Measurements from ENCODE around the gene DCC. TPM values are rescaled to one million over a fixed set of nuclear protein-coding genes. Genes with fewer than 3 reads are reported as not detected.

The DCC gene
- total RNA-seq, 1 experiment from 2014 or later: 0.39 TPM

GRCh38 chr18:52764316-52764715 lies 424.3 kb downstream of the DCC start:
- H3K27me3 Mint-ChIP-seq (ENCODE audit: insufficient read depth, unreplicated experiment): no peaks in the 10 kb centered on the region
- no peak for DNase-seq
- no peaks in the 10 kb centered on the region for H3K36me3 Mint-ChIP-seq (ENCODE audit: insufficient read depth, unreplicated experiment)
- no peaks in the 10 kb centered on the region for H3K9me3 Mint-ChIP-seq (ENCODE audit: unreplicated experiment)
- Histone ChIP-seq H3K4me1 (no peaks in the 10 kb centered on the region), H3K9me3 (no peaks in the 10 kb centered on the region), H3K27me3 (replicated peaks; ENCODE audit: control insufficient read depth, insufficient read depth, low read length) (no peaks in the 10 kb centered on the region), H3K36me3 (ENCODE audit: control insufficient read depth, insufficient read depth, low read length) (no peaks in the 10 kb centered on the region), H3K4me3 (ENCODE audit: low read depth, low read length) (no peak overlapping the region)
- intact Hi-C loops (cut with micrococcal nuclease; ENCODE audit: unreplicated experiment): no loop called here
- TF ChIP-seq, protein P1, sequence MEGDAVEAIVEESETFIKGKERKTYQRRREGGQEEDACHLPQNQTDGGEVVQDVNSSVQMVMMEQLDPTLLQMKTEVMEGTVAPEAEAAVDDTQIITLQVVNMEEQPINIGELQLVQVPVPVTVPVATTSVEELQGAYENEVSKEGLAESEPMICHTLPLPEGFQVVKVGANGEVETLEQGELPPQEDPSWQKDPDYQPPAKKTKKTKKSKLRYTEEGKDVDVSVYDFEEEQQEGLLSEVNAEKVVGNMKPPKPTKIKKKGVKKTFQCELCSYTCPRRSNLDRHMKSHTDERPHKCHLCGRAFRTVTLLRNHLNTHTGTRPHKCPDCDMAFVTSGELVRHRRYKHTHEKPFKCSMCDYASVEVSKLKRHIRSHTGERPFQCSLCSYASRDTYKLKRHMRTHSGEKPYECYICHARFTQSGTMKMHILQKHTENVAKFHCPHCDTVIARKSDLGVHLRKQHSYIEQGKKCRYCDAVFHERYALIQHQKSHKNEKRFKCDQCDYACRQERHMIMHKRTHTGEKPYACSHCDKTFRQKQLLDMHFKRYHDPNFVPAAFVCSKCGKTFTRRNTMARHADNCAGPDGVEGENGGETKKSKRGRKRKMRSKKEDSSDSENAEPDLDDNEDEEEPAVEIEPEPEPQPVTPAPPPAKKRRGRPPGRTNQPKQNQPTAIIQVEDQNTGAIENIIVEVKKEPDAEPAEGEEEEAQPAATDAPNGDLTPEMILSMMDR (IDR thresholded peaks at IDR 0.05; ENCODE audit: insufficient read depth in 1 of 2, low read depth in 1 of 2, low read length in 1 of 2, severe bottlenecking in 1 of 2, unreplicated experiment in 1 of 2): no peak
- no TSS peak for BruUV-seq (replicated peaks)
- H3K27ac Mint-ChIP-seq (ENCODE audit: unreplicated experiment): no peak overlapping the region
- CTCF ChIA-PET: no interaction called here
- H3K4me3 Mint-ChIP-seq (ENCODE audit: unreplicated experiment): no peak overlapping the region
- H3K4me1 Mint-ChIP-seq (ENCODE audit: low read depth, unreplicated experiment): no peaks in the 10 kb centered on the region
- POLR2A ChIA-PET: no interaction called here

DNA sequence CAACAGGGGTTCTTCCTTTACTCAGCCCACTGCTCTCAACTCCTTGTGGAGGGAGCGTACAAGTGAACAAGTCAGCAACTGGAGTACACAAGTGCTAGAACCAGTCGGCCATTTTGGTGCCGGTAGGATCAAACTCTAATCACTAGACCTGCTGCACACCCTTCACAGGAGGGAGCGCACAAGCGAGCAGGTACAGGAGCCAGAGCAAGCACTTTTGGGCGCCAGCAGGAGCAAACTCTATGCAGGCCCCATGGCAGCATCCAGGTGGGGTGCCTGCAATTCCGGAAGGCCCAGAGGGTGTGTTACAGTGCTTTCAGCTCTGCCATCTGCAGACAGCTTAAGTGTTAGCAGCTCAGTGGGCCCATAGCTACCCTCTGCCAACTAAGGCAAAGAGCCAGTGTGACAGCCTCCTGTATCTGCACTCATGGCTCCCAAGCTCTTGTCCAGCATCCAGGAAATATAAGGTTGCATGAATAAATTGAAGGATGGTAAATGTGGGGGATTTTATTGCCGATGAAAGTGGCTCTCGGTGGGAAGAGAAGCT lies 426.1 kb downstream of the DCC start:
- POLR2A ChIA-PET: no interaction called here
- DNase-seq: no peak
- intact Hi-C loops (cut with micrococcal nuclease; ENCODE audit: unreplicated experiment): no loop called here
- no peaks in the 10 kb centered on the region for H3K36me3 ChIP-seq (ENCODE audit: control insufficient read depth, insufficient read depth, low read length)
- BruUV-seq (replicated peaks): no TSS peak
- TF ChIP-seq, protein P1 (IDR thresholded peaks at IDR 0.05; ENCODE audit: insufficient read depth in 1 of 2, low read depth in 1 of 2, low read length in 1 of 2, severe bottlenecking in 1 of 2, unreplicated experiment in 1 of 2): no peak
- Mint-ChIP-seq H3K27ac (ENCODE audit: unreplicated experiment) (no peak overlapping the region), H3K4me1 (ENCODE audit: low read depth, unreplicated experiment) (no peaks in the 10 kb centered on the region), H3K27me3 (ENCODE audit: insufficient read depth, unreplicated experiment) (no peaks in the 10 kb centered on the region), H3K4me3 (ENCODE audit: unreplicated experiment) (no peak overlapping the region), H3K9me3 (ENCODE audit: unreplicated experiment) (no peaks in the 10 kb centered on the region), H3K36me3 (ENCODE audit: insufficient read depth, unreplicated experiment) (no peaks in the 10 kb centered on the region)
- H3K4me3 ChIP-seq (ENCODE audit: low read depth, low read length): no peak overlapping the region
- no peaks in the 10 kb centered on the region for H3K9me3 ChIP-seq
- CTCF ChIA-PET: no interaction called here
- no peaks in the 10 kb centered on the region for H3K4me1 ChIP-seq
- no peaks in the 10 kb centered on the region for H3K27me3 ChIP-seq (replicated peaks; ENCODE audit: control insufficient read depth, insufficient read depth, low read length)

- H3K27ac Mint-ChIP-seq (ENCODE audit: unreplicated experiment): no peak overlapping the region
Measured at GRCh38 chr18:52781113-52781512, 441.1 kb downstream of the DCC start.

More at GRCh38 chr18:52781113-52781512, 441.1 kb downstream of the DCC start:
- ChIA-PET POLR2A (no interaction called here), CTCF (no interaction called here)
- H3K9me3 ChIP-seq: no peaks in the 10 kb centered on the region
- no peaks in the 10 kb centered on the region for H3K4me1 ChIP-seq
- intact Hi-C loops (cut with micrococcal nuclease; ENCODE audit: unreplicated experiment): no loop called here
- BruUV-seq (replicated peaks): no TSS peak
- no peak overlapping the region for H3K4me3 ChIP-seq (ENCODE audit: low read depth, low read length)
- Mint-ChIP-seq H3K4me3 (ENCODE audit: unreplicated experiment) (no peak overlapping the region), H3K9me3 (ENCODE audit: unreplicated experiment) (no peaks in the 10 kb centered on the region), H3K36me3 (ENCODE audit: insufficient read depth, unreplicated experiment) (no peaks in the 10 kb centered on the region), H3K27me3 (ENCODE audit: insufficient read depth, unreplicated experiment) (no peaks in the 10 kb centered on the region), H3K4me1 (ENCODE audit: low read depth, unreplicated experiment) (no peaks in the 10 kb centered on the region)
- no peaks in the 10 kb centered on the region for H3K27me3 ChIP-seq (replicated peaks; ENCODE audit: control insufficient read depth, insufficient read depth, low read length)
- TF ChIP-seq, protein P1 (IDR thresholded peaks at IDR 0.05; ENCODE audit: insufficient read depth in 1 of 2, low read depth in 1 of 2, low read length in 1 of 2, severe bottlenecking in 1 of 2, unreplicated experiment in 1 of 2): no peak
- DNase-seq: no peak
- no peaks in the 10 kb centered on the region for H3K36me3 ChIP-seq (ENCODE audit: control insufficient read depth, insufficient read depth, low read length)

Measured in Caco-2 (cell line).